Karpas-422 (cell line): Measurements from ENCODE around the gene CNGA4. TPM values are rescaled to one million over a fixed set of nuclear protein-coding genes. Genes with fewer than 3 reads are reported as not detected.
"Not testable (repeated sequence)": the region's sequence is repeated elsewhere in the genome, so short reads cannot be mapped to it uniquely, and the experiment has no call there.

Experiments
- DNase-seq: peaks from one replicate; pipeline ENCODE4 v3.0.0-alpha.2; 2015
- H2AFZ ChIP-seq: fragments of 200-600 bp; sonication (generic); 2 replicates; pipeline ENCODE4 v1.6.1; 2014; ENCODE audit warnings: antibody characterized with exemption, low read length, mixed read lengths
- H3K27ac ChIP-seq: fragments of 200-600 bp; sonication (generic); 2 replicates; pipeline ENCODE4 v1.5.1; 2014; ENCODE audit warnings: mild to moderate bottlenecking, low read length, moderate library complexity
- H3K27me3 ChIP-seq: fragments of 200-600 bp; sonication (generic); 2 replicates; pipeline ENCODE4 v1.6.1; 2014; ENCODE audit warnings: low read length, mixed read lengths
- H3K36me3 ChIP-seq: fragments of 200-600 bp; sonication (generic); 2 replicates; pipeline ENCODE4 v1.6.1; 2014; ENCODE audit warnings: low read length, mixed read lengths; ENCODE audit not compliant: insufficient read depth
- H3K4me1 ChIP-seq: fragments of 200-600 bp; sonication (generic); 2 replicates; pipeline ENCODE4 v1.6.1; 2014; ENCODE audit warnings: mild to moderate bottlenecking, low read length, mixed read lengths
- H3K4me2 ChIP-seq: fragments of 200-600 bp; sonication (generic); 2 replicates; pipeline ENCODE4 v1.6.1; 2014; ENCODE audit warnings: low read length, low read depth, mild to moderate bottlenecking; ENCODE audit not compliant: poor library complexity, severe bottlenecking
- H3K4me3 ChIP-seq: fragments of 200-600 bp; sonication (generic); 2 replicates; pipeline ENCODE4 v1.5.1; 2014; ENCODE audit warnings: mild to moderate bottlenecking, antibody characterized with exemption, low read length, mixed read lengths
- H3K79me2 ChIP-seq: fragments of 200-600 bp; sonication (generic); 2 replicates; pipeline ENCODE4 v1.6.1; 2014; ENCODE audit warnings: mild to moderate bottlenecking, low read length, mixed read lengths
- H3K9ac ChIP-seq: fragments of 200-600 bp; sonication (generic); 2 replicates; pipeline ENCODE4 v1.6.0; 2014; ENCODE audit warnings: low read length
- H3K9me2 ChIP-seq: fragments of 200-600 bp; sonication (generic), shearing (Covaris generic); replicated peaks from 2 replicates; pipeline ENCODE4 v1.6.0; 2014; ENCODE audit warnings: mild to moderate bottlenecking, low read length, moderate library complexity; ENCODE audit not compliant: insufficient read depth
- H3K9me3 ChIP-seq: fragments of 300-700, 200-600 bp; sonication (generic); 2 replicates; pipeline ENCODE4 v1.6.1; 2014; ENCODE audit warnings: low read length, mixed read lengths
- H4K20me1 ChIP-seq: fragments of 200-600 bp; sonication (generic); 2 replicates; pipeline ENCODE4 v1.6.1; 2014; ENCODE audit warnings: mild to moderate bottlenecking, antibody characterized with exemption, low read length, low read depth; ENCODE audit not compliant: insufficient read depth
- total RNA-seq: library from RNA; depleted of rRNA; stranded (reverse); fragments of >200 nt; shearing (Covaris generic); gene quantifications from 2 replicates; pipeline ENCODE4 v1.2.3, GENCODE V29; 2014; ENCODE audit warnings: low replicate concordance; rRNA removed

CNGA4 gene
- total RNA-seq, 1 experiment from 2014 or later = 2.0 TPM

DNA sequence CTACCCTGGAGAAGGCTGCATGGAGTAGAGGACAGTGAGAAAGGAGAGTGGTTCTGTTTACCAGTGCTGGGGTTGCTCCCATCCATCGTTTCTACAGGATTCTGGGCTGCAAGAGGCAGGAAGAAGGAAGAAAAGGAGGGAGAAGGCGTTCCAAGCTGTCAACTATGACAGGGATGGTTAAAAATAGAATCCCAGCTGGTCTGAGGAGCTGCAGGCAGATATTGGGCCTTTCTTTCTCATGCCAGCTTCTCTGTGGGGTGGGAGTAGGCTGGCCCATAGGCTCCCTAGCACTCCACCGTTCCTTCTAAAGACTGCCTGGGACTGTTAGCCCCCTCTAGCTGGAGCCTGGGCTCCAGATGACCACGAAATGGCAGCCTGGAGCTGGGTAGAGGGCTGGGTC lies 34.3 kb downstream of the CNGA4 start:
- Histone ChIP-seq H3K4me3 (no peak overlapping the region), H3K9me3 (no peaks in the 10 kb centered on the region), H3K9ac (no peak overlapping the region), H4K20me1 (no peaks in the 10 kb centered on the region), H3K27ac (no peak overlapping the region), H3K27me3 (no peaks in the 10 kb centered on the region), H3K9me2 (no peaks in the 10 kb centered on the region), H2AFZ (no peak overlapping the region), H3K4me2 (no peak overlapping the region), H3K79me2 (no peaks in the 10 kb centered on the region), H3K36me3 (no peaks in the 10 kb centered on the region), H3K4me1 (no peaks in the 10 kb centered on the region)
- DNase-seq = no peak

DNA sequence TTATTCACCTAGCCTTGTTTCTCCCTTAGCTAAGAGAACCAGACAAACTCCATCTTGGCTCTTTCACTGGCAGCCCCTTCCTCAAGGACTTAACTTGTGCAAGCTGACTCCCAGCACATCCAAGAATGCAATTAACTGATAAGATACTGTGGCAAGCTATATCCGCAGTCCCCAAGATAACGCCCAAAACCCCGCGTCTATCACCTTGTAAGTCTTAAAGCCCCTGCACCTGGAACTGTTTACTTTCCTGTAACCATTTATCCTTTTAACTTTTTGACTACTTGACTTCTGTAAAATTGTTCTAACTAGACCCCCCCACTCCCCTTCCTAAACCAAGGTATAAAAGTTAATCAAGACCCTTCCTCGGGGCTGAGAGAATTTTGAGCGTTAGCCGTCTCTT lies 41.9 kb downstream of the CNGA4 start:
- not testable (repeated sequence) for H4K20me1 ChIP-seq, H3K4me2 ChIP-seq, DNase-seq, H3K9ac ChIP-seq, H3K4me1 ChIP-seq, H3K36me3 ChIP-seq, H3K9me3 ChIP-seq, H3K4me3 ChIP-seq, H3K27me3 ChIP-seq, H3K79me2 ChIP-seq, H3K9me2 ChIP-seq, H2AFZ ChIP-seq, H3K27ac ChIP-seq

DNA sequence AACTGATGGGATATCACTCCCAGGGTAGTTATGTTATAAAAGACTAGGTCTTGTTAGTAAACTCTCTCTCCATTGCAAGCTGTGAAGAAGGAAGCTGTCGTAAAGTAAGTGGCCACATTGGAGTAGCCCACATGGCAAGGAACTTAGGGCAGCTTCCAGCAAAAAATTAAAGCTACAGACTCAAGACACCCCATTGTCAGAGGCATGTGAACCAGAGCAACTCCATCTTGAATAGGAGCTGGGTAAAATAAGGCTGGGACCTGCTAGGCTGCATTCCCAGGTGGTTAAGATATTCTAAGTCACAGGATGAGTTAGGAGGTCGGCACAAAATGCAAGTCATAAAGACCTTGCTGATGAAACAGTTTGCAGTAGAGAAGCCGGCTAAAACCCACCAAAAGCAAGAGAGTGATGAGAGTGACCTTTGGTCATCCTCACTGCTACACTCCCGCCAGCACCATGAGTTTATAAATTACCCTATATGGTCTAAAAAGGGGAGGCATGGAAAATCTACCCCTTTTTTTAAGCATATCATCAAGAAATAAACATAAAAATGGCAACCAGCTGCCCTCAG lies 44.6 kb downstream of the CNGA4 start:
- Histone ChIP-seq H3K9me2 (no peaks in the 10 kb centered on the region), H3K4me3 (no peak overlapping the region), H3K36me3 (no peaks in the 10 kb centered on the region), H3K79me2 (no peaks in the 10 kb centered on the region), H3K9ac (no peak overlapping the region), H2AFZ (no peak overlapping the region), H3K27me3 (no peaks in the 10 kb centered on the region), H3K4me1 (no peaks in the 10 kb centered on the region), H3K4me2 (no peak overlapping the region), H4K20me1 (no peaks in the 10 kb centered on the region), H3K27ac (no peak overlapping the region), H3K9me3 (no peaks in the 10 kb centered on the region)
- no peak for DNase-seq

DNA sequence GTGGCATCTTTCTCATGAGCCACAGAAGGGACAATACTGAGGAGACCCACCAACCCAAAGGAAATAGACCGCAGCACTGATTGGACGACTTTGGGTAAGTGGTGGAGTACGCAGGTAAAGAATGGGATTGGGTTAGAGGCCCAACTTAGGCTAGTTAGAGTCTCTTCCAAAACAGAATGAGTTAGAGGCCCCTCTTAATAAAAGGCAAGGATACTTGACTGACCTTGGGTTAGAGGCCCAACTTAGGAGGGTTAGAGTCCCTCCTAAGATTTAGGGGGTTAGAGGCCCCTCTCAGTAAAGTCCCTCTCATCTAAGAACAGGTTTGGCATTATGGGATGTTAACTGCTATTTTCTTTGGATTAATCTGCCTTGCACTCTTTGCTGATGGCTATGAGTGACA lies 45.4 kb downstream of the CNGA4 start:
- no peak overlapping the region for H3K27ac ChIP-seq
- H3K4me3 ChIP-seq = no peak overlapping the region
- H3K4me2 ChIP-seq = no peak overlapping the region
- H3K27me3 ChIP-seq = 0 out of 2 replicates have a peak, but pooled peaks cover 2% of the 10 kb centered on the region
- H3K79me2 ChIP-seq = no peaks in the 10 kb centered on the region
- no peaks in the 10 kb centered on the region for H3K4me1 ChIP-seq
- H2AFZ ChIP-seq = no peak overlapping the region
- H3K9me2 ChIP-seq = no peaks in the 10 kb centered on the region
- H3K9ac ChIP-seq = no peak overlapping the region
- H4K20me1 ChIP-seq = no peaks in the 10 kb centered on the region
- no peaks in the 10 kb centered on the region for H3K9me3 ChIP-seq
- H3K36me3 ChIP-seq = no peaks in the 10 kb centered on the region
- no peak for DNase-seq

DNA sequence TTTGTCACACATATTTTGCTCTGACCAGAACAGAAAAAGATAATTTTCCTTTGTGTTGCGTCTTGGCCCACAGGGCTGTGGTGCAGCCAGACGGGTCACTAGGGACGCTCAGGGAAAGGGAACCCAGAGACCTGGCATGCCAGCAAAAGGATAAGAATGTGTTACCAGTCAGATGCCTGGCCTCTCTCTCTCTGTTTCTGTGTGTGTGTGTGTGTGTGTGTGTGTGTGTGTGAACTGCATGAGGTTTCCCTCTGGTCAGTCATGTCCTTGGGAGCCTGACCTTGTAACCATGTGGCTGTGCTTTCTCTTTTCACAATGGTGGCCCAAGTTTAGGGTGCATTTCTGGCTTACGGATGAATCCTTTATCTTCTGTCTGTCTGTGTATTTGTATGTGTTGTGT lies 46.1 kb downstream of the CNGA4 start:
- H3K9ac ChIP-seq = no peak overlapping the region
- no peaks in the 10 kb centered on the region for H3K9me2 ChIP-seq
- no peak overlapping the region for H3K4me3 ChIP-seq
- DNase-seq = no peak
- H3K4me2 ChIP-seq = no peak overlapping the region
- no peaks in the 10 kb centered on the region for H4K20me1 ChIP-seq
- H3K79me2 ChIP-seq = no peaks in the 10 kb centered on the region
- 0 out of 2 replicates have a peak, but pooled peaks cover 2% of the 10 kb centered on the region for H3K27me3 ChIP-seq
- no peak overlapping the region for H3K27ac ChIP-seq
- H2AFZ ChIP-seq = no peak overlapping the region
- H3K9me3 ChIP-seq = no peaks in the 10 kb centered on the region
- no peaks in the 10 kb centered on the region for H3K36me3 ChIP-seq
- no peaks in the 10 kb centered on the region for H3K4me1 ChIP-seq

Other genes with a start within 250 kb of the CNGA4 start
- gene OR56A4, start 232.1 kb upstream of the CNGA4 start, total RNA-seq = not detected in 2 replicates
- gene OR56A1, start 208.3 kb upstream of the CNGA4 start, total RNA-seq = not detected in 2 replicates
- gene OR56B4, start 131.4 kb upstream of the CNGA4 start, total RNA-seq = not detected in 2 replicates
- 0.26 TPM in 1 of 2 replicates, not detected in the other for gene OR52B2, start 68.8 kb upstream of the CNGA4 start, total RNA-seq
- gene OR52W1, start 39.9 kb upstream of the CNGA4 start, total RNA-seq = not detected in 2 replicates
- not detected in 2 replicates for gene C11orf42, start 33.5 kb upstream of the CNGA4 start, total RNA-seq
- 33.9 and 53.8 TPM in 2 replicates for gene FHIP1B, start 4.5 kb upstream of the CNGA4 start, total RNA-seq
- gene CCKBR, start 20.7 kb downstream of the CNGA4 start, total RNA-seq = not detected in 2 replicates
- gene CAVIN3, start 81.4 kb downstream of the CNGA4 start, total RNA-seq = not detected in 2 replicates
- gene SMPD1, start 151.4 kb downstream of the CNGA4 start, total RNA-seq = 2.3 and 2.9 TPM in 2 replicates
- not detected in 2 replicates for gene APBB1, start 180.0 kb downstream of the CNGA4 start, total RNA-seq
- 0.22 TPM in 1 of 2 replicates, not detected in the other for gene HPX, start 201.9 kb downstream of the CNGA4 start, total RNA-seq
- 13.3 and 20.4 TPM in 2 replicates for gene TRIM3, start 234.9 kb downstream of the CNGA4 start, total RNA-seq
- 36.3 and 49.7 TPM in 2 replicates for gene ARFIP2, start 242.2 kb downstream of the CNGA4 start, total RNA-seq
- gene TIMM10B, start 242.4 kb downstream of the CNGA4 start, total RNA-seq = 36.3 and 57.2 TPM in 2 replicates